GM12865 (cell line): ENCODE measurements around the gene FRZB.
"Not testable (repeated sequence)": the region's sequence is repeated elsewhere in the genome, so short reads cannot be mapped to it uniquely, and the experiment has no call there.

Experiments
- DNase-seq: peaks from one replicate; pipeline ENCODE4 v3.0.0; 2010; ENCODE audit warnings: low read depth
- H3K4me3 ChIP-seq: 2 replicates; pipeline ENCODE4 v1.5.1; 2011; ENCODE audit warnings: mild to moderate bottlenecking, low read depth, low read length, control low read depth
- TF ChIP-seq, protein P1 (sequence below): IDR thresholded peaks from 2 replicates; pipeline ENCODE4 v1.5.1; 2011; ENCODE audit warnings: low read length, control low read depth, low read depth, inconsistent platforms; ENCODE audit not compliant: insufficient read depth; ENCODE audit errors: missing control alignments

The FRZB gene

GRCh38 chr2:182890773-182891378, 24.4 kb upstream of the FRZB start:
- TF ChIP-seq, protein P1, sequence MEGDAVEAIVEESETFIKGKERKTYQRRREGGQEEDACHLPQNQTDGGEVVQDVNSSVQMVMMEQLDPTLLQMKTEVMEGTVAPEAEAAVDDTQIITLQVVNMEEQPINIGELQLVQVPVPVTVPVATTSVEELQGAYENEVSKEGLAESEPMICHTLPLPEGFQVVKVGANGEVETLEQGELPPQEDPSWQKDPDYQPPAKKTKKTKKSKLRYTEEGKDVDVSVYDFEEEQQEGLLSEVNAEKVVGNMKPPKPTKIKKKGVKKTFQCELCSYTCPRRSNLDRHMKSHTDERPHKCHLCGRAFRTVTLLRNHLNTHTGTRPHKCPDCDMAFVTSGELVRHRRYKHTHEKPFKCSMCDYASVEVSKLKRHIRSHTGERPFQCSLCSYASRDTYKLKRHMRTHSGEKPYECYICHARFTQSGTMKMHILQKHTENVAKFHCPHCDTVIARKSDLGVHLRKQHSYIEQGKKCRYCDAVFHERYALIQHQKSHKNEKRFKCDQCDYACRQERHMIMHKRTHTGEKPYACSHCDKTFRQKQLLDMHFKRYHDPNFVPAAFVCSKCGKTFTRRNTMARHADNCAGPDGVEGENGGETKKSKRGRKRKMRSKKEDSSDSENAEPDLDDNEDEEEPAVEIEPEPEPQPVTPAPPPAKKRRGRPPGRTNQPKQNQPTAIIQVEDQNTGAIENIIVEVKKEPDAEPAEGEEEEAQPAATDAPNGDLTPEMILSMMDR: no peak
- DNase-seq: no peak
- no peak overlapping the region for H3K4me3 ChIP-seq

- TF ChIP-seq, protein P1: no peak
- DNase-seq: no peak
- no peak overlapping the region for H3K4me3 ChIP-seq
Observed at GRCh38 chr2:182890305-182890704, 23.9 kb upstream of the FRZB start.

GRCh38 chr2:182887753-182888415, 21.4 kb upstream of the FRZB start:
- TF ChIP-seq, protein P1: no peak
- peak; percentile 53 for DNase-seq
- H3K4me3 ChIP-seq: peak overlapping the region; percentile 20; the same call in 1 of the 2 replicates

DNA sequence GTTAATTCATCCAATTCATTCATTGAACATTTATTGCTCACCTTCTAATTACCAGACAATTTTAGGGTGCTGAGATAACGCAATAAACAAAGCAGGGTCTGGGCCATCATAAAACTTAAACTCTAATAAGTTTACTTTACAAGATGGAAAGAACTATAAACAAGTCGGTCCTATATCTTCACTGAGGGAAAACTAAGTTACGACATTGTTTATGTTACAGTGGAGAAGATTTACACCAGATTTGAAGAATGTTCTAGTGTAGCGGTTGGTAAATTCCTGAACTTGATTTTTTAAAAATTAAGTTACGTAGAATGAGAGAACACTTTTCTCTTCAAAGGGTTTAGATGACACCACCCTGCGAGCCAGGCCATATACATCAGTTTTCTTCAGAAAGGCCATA, 20.7 kb upstream of the FRZB start:
- no peak for DNase-seq
- TF ChIP-seq, protein P1: no peak
- no peak overlapping the region for H3K4me3 ChIP-seq

GRCh38 chr2:182885771-182886170, 19.3 kb upstream of the FRZB start:
- TF ChIP-seq, protein P1: no peak
- DNase-seq: no peak
- no peak overlapping the region for H3K4me3 ChIP-seq

DNA sequence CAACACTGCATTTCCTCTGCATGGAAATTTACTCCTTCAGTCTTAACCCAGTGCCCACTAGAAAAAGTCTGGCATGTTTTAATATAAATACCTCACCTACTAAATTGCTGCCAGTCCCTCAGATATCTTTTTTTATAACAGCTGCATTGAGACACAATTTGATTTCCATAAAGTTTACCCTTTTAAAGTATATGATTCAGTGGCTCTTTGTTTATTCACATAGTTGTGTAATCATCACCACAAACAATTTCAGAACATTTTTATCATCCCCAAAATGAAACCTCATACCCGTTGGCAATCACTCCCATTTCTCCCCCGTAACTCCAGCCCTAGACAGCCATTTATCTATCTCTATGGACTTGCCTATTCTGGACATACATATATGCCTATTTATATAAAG, 17.0 kb upstream of the FRZB start:
- no peak overlapping the region for H3K4me3 ChIP-seq
- TF ChIP-seq, protein P1: no peak
- no peak for DNase-seq

GRCh38 chr2:182880100-182880499, 13.7 kb upstream of the FRZB start:
- H3K4me3 ChIP-seq, DNase-seq: not testable (repeated sequence)

GRCh38 chr2:182876653-182877052, 10.2 kb upstream of the FRZB start:
- H3K4me3 ChIP-seq, DNase-seq: not testable (repeated sequence)
